Astrocyte of the cerebellum (primary cell): ENCODE results near the gene OLFM1.

Experiments used
- DNase-seq: peaks from one replicate; pipeline ENCODE4 v3.0.0-alpha.2; 2011; ENCODE audit warnings: low read depth
- H3K4me3 ChIP-seq: 2 replicates; pipeline ENCODE4 v1.5.1; 2011; ENCODE audit warnings: mild to moderate bottlenecking, low read depth, low read length, moderate library complexity
- CTCF ChIP-seq: IDR thresholded peaks from 2 replicates; pipeline ENCODE4 v1.5.1; 2012; ENCODE audit warnings: low read length, low read depth, moderate library complexity, mild to moderate bottlenecking; ENCODE audit errors: missing control alignments
- in situ Hi-C: cut with HindIII; loops from 2 replicates; pipeline ENCODE4 v1.10.0; 2017; ENCODE audit warnings: low sequenced_read_pairs

Gene OLFM1

GRCh38 chr9:135144581-135145170 is 57.2 kb downstream of the OLFM1 start:
- in situ Hi-C loops = no loop called here
- TF ChIP-seq CTCF = no peak
- DNase-seq = no peak
- H3K4me3 ChIP-seq = no peak overlapping the region

- no peak for DNase-seq
- in situ Hi-C loops = no loop called here
Measured at GRCh38 chr9:135145312-135145711, 57.8 kb downstream of the OLFM1 start.

GRCh38 chr9:135146241-135146640 is 58.8 kb downstream of the OLFM1 start:
- H3K4me3 ChIP-seq = no peak overlapping the region
- DNase-seq = no peak
- TF ChIP-seq CTCF = no peak
- in situ Hi-C loops = no loop called here

More at GRCh38 chr9:135145312-135145711, 57.8 kb downstream of the OLFM1 start:
- no peak for TF ChIP-seq CTCF
- H3K4me3 ChIP-seq = no peak overlapping the region

- in situ Hi-C loops = no loop called here
- no peak overlapping the region for H3K4me3 ChIP-seq
- DNase-seq = no peak
- TF ChIP-seq CTCF = no peak
Measured at GRCh38 chr9:135146766-135147473, 59.5 kb downstream of the OLFM1 start.

GRCh38 chr9:135147474-135147805 is 60.0 kb downstream of the OLFM1 start:
- H3K4me3 ChIP-seq = no peak overlapping the region
- TF ChIP-seq CTCF = no peak
- DNase-seq = no peak
- in situ Hi-C loops = no loop called here

- TF ChIP-seq CTCF = no peak
- DNase-seq = no peak
- no peak overlapping the region for H3K4me3 ChIP-seq
- in situ Hi-C loops = no loop called here
Measured at GRCh38 chr9:135147938-135148337, 60.5 kb downstream of the OLFM1 start.
